HFFc6 (cell line): ENCODE results near the gene SIK3. TPM values are rescaled to one million over a fixed set of nuclear protein-coding genes. Genes with fewer than 3 reads are reported as not detected.

ENCODE experiments used
- DNase-seq: peaks from one replicate; pipeline ENCODE4 v3.0.0-alpha.2; 2018
- H3K27ac Mint-ChIP-seq: 2 replicates; pipeline ENCODE4 v1.8.0; 2020; ENCODE audit warnings: mild to moderate bottlenecking, mixed read lengths
- H3K27me3 Mint-ChIP-seq: 2 replicates; pipeline ENCODE4 v1.8.0; 2021; ENCODE audit warnings: mild to moderate bottlenecking, moderate library complexity, mixed read lengths; ENCODE audit not compliant: insufficient read depth
- H3K36me3 Mint-ChIP-seq: 2 replicates; pipeline ENCODE4 v1.8.0; 2021; ENCODE audit warnings: low read depth, mixed read lengths
- H3K4me1 Mint-ChIP-seq: 2 replicates; pipeline ENCODE4 v1.8.0; 2020; ENCODE audit warnings: low read depth, mixed read lengths
- H3K4me3 Mint-ChIP-seq: 2 replicates; pipeline ENCODE4 v1.8.0; 2020; ENCODE audit warnings: mild to moderate bottlenecking, moderate library complexity, mixed read lengths
- H3K9me3 Mint-ChIP-seq: 2 replicates; pipeline ENCODE4 v1.8.0; 2020; ENCODE audit warnings: mild to moderate bottlenecking, mixed read lengths
- total RNA-seq, 6 experiments: library from RNA; stranded (reverse); fragmentation: NEBNext Ultra II Directional; extraction: Animal tissue kit (Norgen Biotek cat#: 25700); gene quantifications; 2 replicates in 1 of 6; 3 replicates in 5 of 6; pipeline ENCODE4 v1.2.3, GENCODE V29; 2021
- TF ChIP-seq, protein P1 (sequence below): fragments of 200-600 bp; sonication (generic); IDR thresholded peaks from 2 replicates; pipeline ENCODE4 v1.5.0; 2021; ENCODE audit warnings: antibody characterized with exemption, mild to moderate bottlenecking

The SIK3 gene
- total RNA-seq, 6 experiments from 2014 or later, result 15.6 to 23.3 (median 19.9) TPM

DNA sequence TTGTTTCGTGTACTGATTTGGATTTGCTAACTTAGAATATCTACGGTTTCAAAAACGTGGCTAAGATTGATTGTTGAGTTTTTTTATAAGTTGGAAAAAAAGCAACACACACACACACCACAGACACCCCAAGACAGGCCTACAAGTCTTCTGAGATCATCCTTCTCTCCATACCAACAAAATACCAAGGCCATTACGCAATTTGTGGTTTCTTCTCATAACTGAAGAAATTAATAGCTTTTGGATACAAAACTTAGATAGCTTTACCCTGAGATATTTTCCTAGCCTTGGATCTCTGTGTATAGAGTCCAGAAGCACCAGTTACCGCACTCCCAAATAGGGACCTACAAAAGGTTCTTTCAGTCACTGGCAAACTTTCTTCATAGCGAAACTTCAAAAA is 113.6 kb downstream of the SIK3 start:
- H3K36me3 Mint-ChIP-seq, result no peaks in the 10 kb centered on the region
- H3K27ac Mint-ChIP-seq, result peak overlapping the region; percentile 84
- peak; percentile 95 for DNase-seq
- TF ChIP-seq, protein P1, sequence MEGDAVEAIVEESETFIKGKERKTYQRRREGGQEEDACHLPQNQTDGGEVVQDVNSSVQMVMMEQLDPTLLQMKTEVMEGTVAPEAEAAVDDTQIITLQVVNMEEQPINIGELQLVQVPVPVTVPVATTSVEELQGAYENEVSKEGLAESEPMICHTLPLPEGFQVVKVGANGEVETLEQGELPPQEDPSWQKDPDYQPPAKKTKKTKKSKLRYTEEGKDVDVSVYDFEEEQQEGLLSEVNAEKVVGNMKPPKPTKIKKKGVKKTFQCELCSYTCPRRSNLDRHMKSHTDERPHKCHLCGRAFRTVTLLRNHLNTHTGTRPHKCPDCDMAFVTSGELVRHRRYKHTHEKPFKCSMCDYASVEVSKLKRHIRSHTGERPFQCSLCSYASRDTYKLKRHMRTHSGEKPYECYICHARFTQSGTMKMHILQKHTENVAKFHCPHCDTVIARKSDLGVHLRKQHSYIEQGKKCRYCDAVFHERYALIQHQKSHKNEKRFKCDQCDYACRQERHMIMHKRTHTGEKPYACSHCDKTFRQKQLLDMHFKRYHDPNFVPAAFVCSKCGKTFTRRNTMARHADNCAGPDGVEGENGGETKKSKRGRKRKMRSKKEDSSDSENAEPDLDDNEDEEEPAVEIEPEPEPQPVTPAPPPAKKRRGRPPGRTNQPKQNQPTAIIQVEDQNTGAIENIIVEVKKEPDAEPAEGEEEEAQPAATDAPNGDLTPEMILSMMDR, result no peak
- H3K4me3 Mint-ChIP-seq, result peak overlapping the region; percentile 69
- H3K27me3 Mint-ChIP-seq, result no peaks in the 10 kb centered on the region; the same call in 1 of the 2 replicates
- peaks cover 68% of the 10 kb centered on the region for H3K4me1 Mint-ChIP-seq
- no peaks in the 10 kb centered on the region for H3K9me3 Mint-ChIP-seq

DNA sequence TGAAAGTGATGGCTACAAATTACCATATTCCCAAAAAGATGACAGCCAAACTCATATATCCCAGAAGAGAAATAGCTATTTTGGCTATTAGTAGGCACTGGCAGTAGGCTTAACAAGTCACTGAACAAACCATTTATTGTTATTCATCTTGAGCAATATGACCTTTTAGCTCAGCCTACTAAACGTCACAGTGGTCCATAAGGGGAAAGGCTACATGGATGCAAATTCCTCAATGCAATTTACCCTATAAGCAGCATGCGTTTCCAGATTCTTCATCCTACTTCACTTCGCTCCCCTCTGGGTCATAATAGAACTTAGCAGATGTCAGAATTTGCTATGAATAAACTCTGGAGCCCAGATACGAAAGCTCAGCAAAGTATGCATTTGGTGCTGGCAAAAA is 114.0 kb downstream of the SIK3 start:
- DNase-seq, result no peak
- Mint-ChIP-seq H3K27ac (peak overlapping the region; percentile 84), H3K36me3 (no peaks in the 10 kb centered on the region), H3K27me3 (no peaks in the 10 kb centered on the region; the same call in 1 of the 2 replicates), H3K9me3 (no peaks in the 10 kb centered on the region), H3K4me1 (peaks cover 64% of the 10 kb centered on the region), H3K4me3 (peak overlapping the region; percentile 69)
- TF ChIP-seq, protein P1, result no peak

GRCh38 chr11:116981266-116981885 is 116.9 kb downstream of the SIK3 start:
- Mint-ChIP-seq H3K27me3 (no peaks in the 10 kb centered on the region), H3K4me3 (no peak overlapping the region), H3K36me3 (0 out of 2 replicates have a peak, but pooled peaks cover 4% of the 10 kb centered on the region), H3K27ac (no peak overlapping the region), H3K4me1 (peaks cover 47% of the 10 kb centered on the region), H3K9me3 (no peaks in the 10 kb centered on the region)
- DNase-seq, result no peak
- TF ChIP-seq, protein P1, result no peak

DNA sequence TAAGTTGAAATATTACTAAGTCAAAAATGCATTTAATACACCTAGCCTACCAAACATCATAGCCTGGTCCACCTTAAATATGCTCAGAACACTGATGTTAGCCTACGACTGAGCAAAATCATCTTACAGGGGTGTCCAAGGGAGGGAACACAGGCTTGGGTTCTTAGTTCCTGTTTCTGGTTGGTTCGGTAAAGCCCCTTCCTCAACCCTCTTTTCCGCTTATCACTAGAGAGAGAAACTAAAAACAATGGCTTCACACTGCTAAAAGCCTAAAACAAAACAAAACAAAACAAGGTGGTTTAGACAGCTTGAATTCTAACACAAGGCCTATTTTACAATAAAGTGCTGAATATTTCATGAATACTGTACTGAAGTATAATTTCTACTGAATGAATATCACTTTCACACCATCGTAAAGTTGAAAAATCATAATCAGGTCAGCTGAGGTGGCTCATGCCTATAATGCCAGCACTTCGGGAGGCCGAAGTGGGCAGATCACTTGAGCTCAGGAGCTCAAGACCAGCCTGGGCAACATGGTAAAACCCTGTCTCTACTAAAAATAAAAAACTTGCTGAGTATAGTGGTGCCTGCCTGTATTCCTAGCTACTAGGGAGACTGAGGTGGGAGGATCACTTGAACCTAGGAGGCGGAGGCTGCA is 118.0 kb downstream of the SIK3 start:
- peaks cover 36% of the 10 kb centered on the region for H3K4me1 Mint-ChIP-seq
- H3K9me3 Mint-ChIP-seq, result no peaks in the 10 kb centered on the region
- H3K27ac Mint-ChIP-seq, result no peak overlapping the region
- DNase-seq, result no peak
- H3K27me3 Mint-ChIP-seq, result no peaks in the 10 kb centered on the region
- TF ChIP-seq, protein P1, result no peak
- H3K4me3 Mint-ChIP-seq, result no peak overlapping the region
- H3K36me3 Mint-ChIP-seq, result 0 out of 2 replicates have a peak, but pooled peaks cover 4% of the 10 kb centered on the region

DNA sequence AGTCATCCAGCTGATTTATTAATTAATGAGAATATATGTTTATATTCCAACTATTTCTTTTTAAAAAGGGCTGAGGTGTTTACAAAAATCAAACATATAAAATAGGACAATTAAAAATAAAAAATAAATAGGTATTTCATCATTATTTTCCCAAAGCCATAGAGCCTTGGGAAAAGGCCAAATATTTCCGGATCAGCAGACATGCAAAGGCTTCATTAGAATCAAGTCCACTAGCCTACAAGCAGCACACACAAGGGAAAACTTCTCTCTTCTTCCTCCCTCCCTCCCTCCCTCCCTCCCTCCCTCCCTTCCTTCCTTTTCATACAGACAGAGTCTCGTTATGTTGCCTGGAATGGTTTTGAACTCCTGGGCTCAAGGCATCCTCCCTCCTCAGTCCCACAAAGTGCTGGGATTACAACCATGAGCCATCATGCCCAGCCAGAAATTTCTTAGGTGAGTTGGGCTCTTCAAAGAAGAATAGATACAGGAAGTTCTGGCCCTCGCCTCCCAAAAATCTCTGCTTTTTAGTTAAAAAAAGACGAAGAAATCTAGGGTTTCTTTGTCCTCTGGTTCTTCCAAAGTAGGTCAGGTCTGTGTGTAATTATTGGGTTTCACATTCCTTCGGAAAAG is 121.2 kb downstream of the SIK3 start:
- H3K27ac Mint-ChIP-seq, result no peak overlapping the region
- TF ChIP-seq, protein P1, result no peak
- no peak for DNase-seq
- H3K27me3 Mint-ChIP-seq, result no peaks in the 10 kb centered on the region
- H3K4me1 Mint-ChIP-seq, result peaks cover 16% of the 10 kb centered on the region
- H3K36me3 Mint-ChIP-seq, result 0 out of 2 replicates have a peak, but pooled peaks cover 4% of the 10 kb centered on the region
- H3K4me3 Mint-ChIP-seq, result no peak overlapping the region
- H3K9me3 Mint-ChIP-seq, result no peaks in the 10 kb centered on the region
